ENCODE data around the gene NFATC2.

Gene NFATC2

GRCh38 chr20:51374456-51374830 is 168.1 kb downstream of the NFATC2 start:
- H3K4me3 ChIP-seq (ENCODE audit: low read length, poor library complexity, severe bottlenecking), result no peak overlapping the region
- H3K9me3 ChIP-seq (ENCODE audit: insufficient read depth, low read depth, low read length), result no peaks in the 10 kb centered on the region
- H3K4me2 ChIP-seq (ENCODE audit: low read depth, low read length, poor library complexity, severe bottlenecking), result no peak overlapping the region
- H2AFZ ChIP-seq (ENCODE audit: low read length), result no peak overlapping the region
- H4K20me1 ChIP-seq (ENCODE audit: insufficient read depth, low read length, poor library complexity, severe bottlenecking), result no peaks in the 10 kb centered on the region
- no peaks in the 10 kb centered on the region for H3K9me2 ChIP-seq (replicated peaks; ENCODE audit: low read depth, low read length)
- no peak for TF ChIP-seq EZH2phosphoT487 (IDR thresholded peaks at IDR 0.05; ENCODE audit: borderline replicate concordance)
- H3K27me3 ChIP-seq (ENCODE audit: insufficient read depth, low read length, poor library complexity, severe bottlenecking), result no peaks in the 10 kb centered on the region
- peaks cover 11% of the 10 kb centered on the region for H3K4me1 ChIP-seq (ENCODE audit: insufficient read depth, low read length, poor library complexity, severe bottlenecking)
- no peaks in the 10 kb centered on the region for H3K79me2 ChIP-seq (ENCODE audit: insufficient read depth, low read length)
- no peaks in the 10 kb centered on the region for H3F3A ChIP-seq (ENCODE audit: low read depth)
- H3K36me3 ChIP-seq (ENCODE audit: insufficient read depth, low read length), result no peaks in the 10 kb centered on the region
- H3K9ac ChIP-seq (ENCODE audit: low read depth, low read length, poor library complexity, severe bottlenecking), result no peak overlapping the region

DNA sequence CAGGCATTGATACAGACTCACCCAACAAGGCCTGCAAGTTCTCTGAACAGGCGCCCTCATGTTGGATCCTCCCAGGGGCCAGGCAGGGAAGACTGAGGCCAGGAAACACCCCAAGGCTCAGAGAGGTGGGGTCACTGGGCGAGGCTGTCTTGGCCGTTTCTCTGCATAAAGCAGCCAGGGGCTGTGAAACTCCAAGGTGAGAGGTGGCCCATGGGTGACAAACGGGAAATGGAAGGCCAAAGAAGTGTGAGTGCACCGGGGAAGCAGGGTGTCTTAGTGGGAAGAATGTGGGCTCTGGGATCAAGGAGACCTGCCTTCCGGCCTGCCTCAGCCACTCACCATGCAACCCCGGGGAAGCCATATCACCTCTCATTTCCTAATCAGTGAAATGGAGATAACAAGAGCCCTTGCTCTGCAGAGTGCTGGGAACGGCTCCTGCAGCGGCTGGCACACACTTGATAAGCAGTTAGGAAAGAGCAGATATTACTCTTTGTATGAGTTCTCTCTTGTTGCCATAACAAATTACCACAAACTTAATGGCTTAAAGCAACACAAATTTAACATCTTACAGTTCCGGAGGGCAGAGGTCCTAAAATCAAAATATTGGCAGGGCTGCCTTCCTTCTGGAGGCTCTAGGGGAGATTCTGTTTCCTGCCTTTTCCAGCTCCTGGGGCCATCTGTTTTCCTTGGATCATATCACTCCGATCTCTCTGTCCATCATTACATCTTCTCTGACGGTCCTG is 168.6 kb downstream of the NFATC2 start:
- Histone ChIP-seq H3F3A (ENCODE audit: low read depth) (no peaks in the 10 kb centered on the region), H4K20me1 (ENCODE audit: insufficient read depth, low read length, poor library complexity, severe bottlenecking) (no peaks in the 10 kb centered on the region), H3K4me2 (ENCODE audit: low read depth, low read length, poor library complexity, severe bottlenecking) (no peak overlapping the region), H3K4me1 (ENCODE audit: insufficient read depth, low read length, poor library complexity, severe bottlenecking) (peaks cover 11% of the 10 kb centered on the region), H3K36me3 (ENCODE audit: insufficient read depth, low read length) (no peaks in the 10 kb centered on the region), H3K9me2 (replicated peaks; ENCODE audit: low read depth, low read length) (no peaks in the 10 kb centered on the region), H3K9me3 (ENCODE audit: insufficient read depth, low read depth, low read length) (no peaks in the 10 kb centered on the region), H2AFZ (ENCODE audit: low read length) (no peak overlapping the region), H3K9ac (ENCODE audit: low read depth, low read length, poor library complexity, severe bottlenecking) (no peak overlapping the region), H3K4me3 (ENCODE audit: low read length, poor library complexity, severe bottlenecking) (no peak overlapping the region), H3K79me2 (ENCODE audit: insufficient read depth, low read length) (no peaks in the 10 kb centered on the region), H3K27me3 (ENCODE audit: insufficient read depth, low read length, poor library complexity, severe bottlenecking) (no peaks in the 10 kb centered on the region)
- no peak for TF ChIP-seq EZH2phosphoT487 (IDR thresholded peaks at IDR 0.05; ENCODE audit: borderline replicate concordance)
- TF ChIP-seq, protein P1, sequence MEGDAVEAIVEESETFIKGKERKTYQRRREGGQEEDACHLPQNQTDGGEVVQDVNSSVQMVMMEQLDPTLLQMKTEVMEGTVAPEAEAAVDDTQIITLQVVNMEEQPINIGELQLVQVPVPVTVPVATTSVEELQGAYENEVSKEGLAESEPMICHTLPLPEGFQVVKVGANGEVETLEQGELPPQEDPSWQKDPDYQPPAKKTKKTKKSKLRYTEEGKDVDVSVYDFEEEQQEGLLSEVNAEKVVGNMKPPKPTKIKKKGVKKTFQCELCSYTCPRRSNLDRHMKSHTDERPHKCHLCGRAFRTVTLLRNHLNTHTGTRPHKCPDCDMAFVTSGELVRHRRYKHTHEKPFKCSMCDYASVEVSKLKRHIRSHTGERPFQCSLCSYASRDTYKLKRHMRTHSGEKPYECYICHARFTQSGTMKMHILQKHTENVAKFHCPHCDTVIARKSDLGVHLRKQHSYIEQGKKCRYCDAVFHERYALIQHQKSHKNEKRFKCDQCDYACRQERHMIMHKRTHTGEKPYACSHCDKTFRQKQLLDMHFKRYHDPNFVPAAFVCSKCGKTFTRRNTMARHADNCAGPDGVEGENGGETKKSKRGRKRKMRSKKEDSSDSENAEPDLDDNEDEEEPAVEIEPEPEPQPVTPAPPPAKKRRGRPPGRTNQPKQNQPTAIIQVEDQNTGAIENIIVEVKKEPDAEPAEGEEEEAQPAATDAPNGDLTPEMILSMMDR (conservative IDR thresholded peaks at IDR 0.05; ENCODE audit: low read length), result no peak

GRCh38 chr20:51372966-51373365 is 169.6 kb downstream of the NFATC2 start:
- no peaks in the 10 kb centered on the region for H3F3A ChIP-seq (ENCODE audit: low read depth)
- no peak overlapping the region for H3K4me3 ChIP-seq (ENCODE audit: low read length, poor library complexity, severe bottlenecking)
- no peaks in the 10 kb centered on the region for H3K79me2 ChIP-seq (ENCODE audit: insufficient read depth, low read length)
- no peaks in the 10 kb centered on the region for H4K20me1 ChIP-seq (ENCODE audit: insufficient read depth, low read length, poor library complexity, severe bottlenecking)
- no peak overlapping the region for H2AFZ ChIP-seq (ENCODE audit: low read length)
- no peaks in the 10 kb centered on the region for H3K27me3 ChIP-seq (ENCODE audit: insufficient read depth, low read length, poor library complexity, severe bottlenecking)
- no peaks in the 10 kb centered on the region for H3K36me3 ChIP-seq (ENCODE audit: insufficient read depth, low read length)
- no peaks in the 10 kb centered on the region for H3K9me3 ChIP-seq (ENCODE audit: insufficient read depth, low read depth, low read length)
- H3K9ac ChIP-seq (ENCODE audit: low read depth, low read length, poor library complexity, severe bottlenecking), result no peak overlapping the region
- H3K4me1 ChIP-seq (ENCODE audit: insufficient read depth, low read length, poor library complexity, severe bottlenecking), result peaks cover 11% of the 10 kb centered on the region
- TF ChIP-seq, protein P1 (conservative IDR thresholded peaks at IDR 0.05; ENCODE audit: low read length), result no peak
- TF ChIP-seq EZH2phosphoT487 (IDR thresholded peaks at IDR 0.05; ENCODE audit: borderline replicate concordance), result no peak
- H3K4me2 ChIP-seq (ENCODE audit: low read depth, low read length, poor library complexity, severe bottlenecking), result no peak overlapping the region
- H3K9me2 ChIP-seq (replicated peaks; ENCODE audit: low read depth, low read length), result no peaks in the 10 kb centered on the region
